A673 (cell line): ENCODE data around the gene DHRS11. TPM values are rescaled to one million over a fixed set of nuclear protein-coding genes. Genes with fewer than 3 reads are reported as not detected.

Experiments used
- BruUV-seq: library from RNA; stranded (reverse); fragments of 400-500 nt; replicated peaks from 2 replicates; lab custom pipeline; 2021; lab: Mats Ljungman, UMichigan
- CTCF ChIA-PET: fragments of 300-600 bp; sonication (Branson Sonifier 250); formaldehyde crosslinking; loops from one replicate; lab custom pipeline; 2022; ENCODE audit warnings: antibody characterized with exemption; lab: Charles Lee
- POLR2A ChIA-PET: fragments of 300-600 bp; sonication (Branson Sonifier 250); formaldehyde crosslinking; loops from one replicate; lab custom pipeline; 2022; ENCODE audit warnings: antibody characterized with exemption; ENCODE audit not compliant: low non-redundant PET; lab: Charles Lee
- DNase-seq: peaks from one replicate; pipeline ENCODE4 v3.0.0-alpha.2; 2015; ENCODE audit warnings: low spot score
- H3K27ac ChIP-seq: fragments of 200-600 bp; sonication (generic); 2 replicates; pipeline ENCODE4 v1.5.1; 2016; ENCODE audit warnings: mixed run types, low read depth, mild to moderate bottlenecking, mixed read lengths, antibody characterized with exemption, low read length; ENCODE audit not compliant: poor library complexity, severe bottlenecking
- H3K27me3 ChIP-seq: fragments of 200-600 bp; sonication (generic); replicated peaks from 2 replicates; pipeline ENCODE4 v1.6.1; 2017; ENCODE audit warnings: mixed run types, low read depth, mild to moderate bottlenecking, mixed read lengths, antibody characterized with exemption, low read length; ENCODE audit not compliant: insufficient read depth, poor library complexity
- H3K36me3 ChIP-seq: fragments of 200-600 bp; sonication (generic); 2 replicates; pipeline ENCODE4 v1.6.1; 2016; ENCODE audit warnings: mixed run types, mild to moderate bottlenecking, mixed read lengths, antibody characterized with exemption, low read length; ENCODE audit not compliant: insufficient read depth, poor library complexity, severe bottlenecking
- H3K4me1 ChIP-seq: fragments of 200-600 bp; sonication (generic); 2 replicates; pipeline ENCODE4 v1.6.1; 2017; ENCODE audit warnings: mixed run types, mild to moderate bottlenecking, mixed read lengths, antibody characterized with exemption, low read length; ENCODE audit not compliant: insufficient read depth, poor library complexity, severe bottlenecking
- H3K4me3 ChIP-seq: fragments of 200-600 bp; sonication (generic); 2 replicates; pipeline ENCODE4 v1.5.1; 2016; ENCODE audit warnings: low read depth, mixed run types, mild to moderate bottlenecking, mixed read lengths, low read length; ENCODE audit not compliant: poor library complexity, severe bottlenecking
- H3K9me3 ChIP-seq: fragments of 200-600 bp; sonication (generic); 2 replicates; pipeline ENCODE4 v1.6.1; 2016; ENCODE audit warnings: mixed run types, low read depth, mild to moderate bottlenecking, mixed read lengths, antibody characterized with exemption, low read length; ENCODE audit not compliant: poor library complexity, severe bottlenecking
- EZH2 ChIP-seq: fragments of 200-600 bp; sonication (generic); IDR thresholded peaks from 2 replicates; pipeline ENCODE4 v1.6.1; 2017; ENCODE audit warnings: borderline replicate concordance, low read depth, mild to moderate bottlenecking, mixed read lengths, antibody characterized with exemption, low read length; ENCODE audit not compliant: poor library complexity, severe bottlenecking
- intact Hi-C: fragments of 100-400 bp; cut with micrococcal nuclease; formaldehyde crosslinking; loops from one replicate; pipeline ENCODE4 v1.10.0; 2022; ENCODE audit not compliant: unreplicated experiment
- total RNA-seq: library from RNA; stranded (reverse); gene quantifications from 2 replicates; pipeline ENCODE4 v1.2.3, GENCODE V29; 2021
- TF ChIP-seq, protein P1 (sequence below): fragments of 300-800, 200-600 bp; sonication (generic); conservative IDR thresholded peaks from 2 replicates; pipeline ENCODE4 v1.5.1; 2017; ENCODE audit warnings: low read depth, mild to moderate bottlenecking, antibody characterized with exemption, low read length, moderate library complexity, mixed read lengths

The DHRS11 gene
- total RNA-seq, 1 experiment from 2014 or later, result 5.3 TPM

DNA sequence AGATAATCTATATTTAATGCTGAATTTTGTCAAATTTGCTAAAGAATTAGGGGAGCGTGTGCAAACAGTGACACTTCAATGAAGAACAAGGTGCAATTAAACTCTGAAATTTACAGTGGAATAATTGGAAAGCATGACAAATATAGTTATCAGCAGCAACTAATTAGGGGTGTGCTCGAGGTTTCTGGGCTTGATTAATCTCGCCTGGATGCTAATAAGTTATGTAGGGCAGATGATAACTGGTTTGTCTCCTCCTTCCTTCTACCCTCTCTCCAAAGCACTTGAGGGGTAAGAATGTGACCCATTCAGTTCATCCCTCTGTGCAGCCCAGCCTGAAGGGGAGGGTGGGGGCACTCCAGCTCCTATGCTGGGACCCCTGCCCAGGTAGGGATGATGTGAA is 31.6 kb downstream of the DHRS11 start:
- H3K36me3 ChIP-seq, result no peaks in the 10 kb centered on the region
- ChIA-PET POLR2A (no interaction called here), CTCF (no interaction called here)
- intact Hi-C loops, result loop anchor here (10.0 kb wide), 1 partner anchor 1192 kb away; no protein-coding TSS in a partner anchor
- H3K27me3 ChIP-seq, result no peaks in the 10 kb centered on the region
- BruUV-seq, result no TSS peak
- no peaks in the 10 kb centered on the region for H3K4me1 ChIP-seq
- H3K27ac ChIP-seq, result no peak overlapping the region
- no peaks in the 10 kb centered on the region for H3K9me3 ChIP-seq
- no peak for DNase-seq
- no peak overlapping the region for H3K4me3 ChIP-seq
- TF ChIP-seq, protein P1, sequence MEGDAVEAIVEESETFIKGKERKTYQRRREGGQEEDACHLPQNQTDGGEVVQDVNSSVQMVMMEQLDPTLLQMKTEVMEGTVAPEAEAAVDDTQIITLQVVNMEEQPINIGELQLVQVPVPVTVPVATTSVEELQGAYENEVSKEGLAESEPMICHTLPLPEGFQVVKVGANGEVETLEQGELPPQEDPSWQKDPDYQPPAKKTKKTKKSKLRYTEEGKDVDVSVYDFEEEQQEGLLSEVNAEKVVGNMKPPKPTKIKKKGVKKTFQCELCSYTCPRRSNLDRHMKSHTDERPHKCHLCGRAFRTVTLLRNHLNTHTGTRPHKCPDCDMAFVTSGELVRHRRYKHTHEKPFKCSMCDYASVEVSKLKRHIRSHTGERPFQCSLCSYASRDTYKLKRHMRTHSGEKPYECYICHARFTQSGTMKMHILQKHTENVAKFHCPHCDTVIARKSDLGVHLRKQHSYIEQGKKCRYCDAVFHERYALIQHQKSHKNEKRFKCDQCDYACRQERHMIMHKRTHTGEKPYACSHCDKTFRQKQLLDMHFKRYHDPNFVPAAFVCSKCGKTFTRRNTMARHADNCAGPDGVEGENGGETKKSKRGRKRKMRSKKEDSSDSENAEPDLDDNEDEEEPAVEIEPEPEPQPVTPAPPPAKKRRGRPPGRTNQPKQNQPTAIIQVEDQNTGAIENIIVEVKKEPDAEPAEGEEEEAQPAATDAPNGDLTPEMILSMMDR, result no peak
- no peak for TF ChIP-seq EZH2

DNA sequence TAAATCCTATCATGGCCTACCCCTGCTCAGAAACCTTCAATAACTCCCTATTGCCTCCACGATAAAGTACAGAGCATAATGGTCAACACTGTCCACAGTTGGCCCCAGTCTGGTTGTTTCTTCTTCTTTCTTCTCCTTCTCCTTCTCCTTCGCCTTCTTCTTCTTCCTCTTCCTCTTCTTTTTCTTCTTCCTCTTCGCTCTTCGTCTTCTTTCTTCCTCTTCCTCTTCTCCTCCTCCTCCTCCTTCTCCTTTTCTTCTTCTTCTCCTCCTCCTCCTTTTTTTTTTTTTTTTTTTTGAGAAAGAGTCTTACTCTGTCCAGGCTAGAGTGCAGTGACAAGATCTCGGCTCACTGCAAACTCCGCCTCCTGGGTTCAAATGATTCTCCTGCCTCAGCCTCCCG is 33.5 kb downstream of the DHRS11 start:
- Histone ChIP-seq H3K9me3 (no peaks in the 10 kb centered on the region), H3K4me3 (no peak overlapping the region), H3K36me3 (no peaks in the 10 kb centered on the region), H3K27me3 (no peaks in the 10 kb centered on the region), H3K4me1 (no peaks in the 10 kb centered on the region), H3K27ac (no peak overlapping the region)
- ChIA-PET CTCF (interaction anchor here (1.2 kb wide), 1 partner anchor 423 kb away, joined by 4 read pairs; no protein-coding TSS in a partner anchor), POLR2A (no interaction called here)
- TF ChIP-seq, protein P1, result no peak
- no peak for TF ChIP-seq EZH2
- intact Hi-C loops, result loop anchor here (10.0 kb wide), 1 partner anchor 1190 kb away; no protein-coding TSS in a partner anchor
- BruUV-seq, result no TSS peak
- DNase-seq, result no peak

DNA sequence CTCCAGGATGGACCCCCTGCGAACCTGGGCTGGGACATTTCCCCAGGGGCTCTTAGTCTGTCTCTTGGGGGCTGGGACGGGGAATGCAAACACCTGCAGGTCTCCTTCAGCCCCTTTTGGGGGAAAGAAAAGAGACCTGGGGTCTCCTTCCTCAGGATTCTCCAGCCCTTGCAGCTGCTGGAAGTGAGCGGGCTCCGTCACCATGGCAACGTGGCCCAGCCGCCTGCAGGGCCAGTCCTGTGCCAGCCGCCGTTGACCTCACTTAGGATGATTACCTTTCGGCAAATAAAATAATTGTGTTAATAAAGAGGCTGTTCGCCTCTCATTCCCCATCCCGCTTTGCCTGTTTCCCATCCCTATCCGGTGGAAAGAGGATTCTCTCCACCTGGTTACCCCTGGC is 35.4 kb downstream of the DHRS11 start:
- no peak for DNase-seq
- H3K9me3 ChIP-seq, result no peaks in the 10 kb centered on the region
- POLR2A ChIA-PET, result no interaction called here
- no peaks in the 10 kb centered on the region for H3K36me3 ChIP-seq
- no peak overlapping the region for H3K4me3 ChIP-seq
- intact Hi-C loops, result loop anchor here (10.0 kb wide), 1 partner anchor 1188 kb away; no protein-coding TSS in a partner anchor
- no peak overlapping the region for H3K27ac ChIP-seq
- no TSS peak for BruUV-seq
- no peaks in the 10 kb centered on the region for H3K4me1 ChIP-seq
- H3K27me3 ChIP-seq, result no peaks in the 10 kb centered on the region
- TF ChIP-seq EZH2, result no peak
- TF ChIP-seq, protein P1, result no peak
- CTCF ChIA-PET, result no interaction called here
